Choroid plexus epithelial cell (primary cell): ENCODE data around the gene PKD1.

Experiments used
- DNase-seq: peaks from one replicate; pipeline ENCODE4 v3.0.0-alpha.2; 2010; ENCODE audit warnings: low read depth
- H3K4me3 ChIP-seq: 2 replicates; pipeline ENCODE4 v1.5.1; 2011; ENCODE audit warnings: low read depth, mild to moderate bottlenecking, control low read depth, low read length, moderate library complexity
- CTCF ChIP-seq: conservative IDR thresholded peaks from 2 replicates; pipeline ENCODE4 v1.5.1; 2011; ENCODE audit warnings: low read depth, mild to moderate bottlenecking, control low read depth, inconsistent platforms, low read length, moderate library complexity

Gene PKD1

GRCh38 chr16:2056077-2056476, 79.6 kb downstream of the PKD1 start:
- TF ChIP-seq CTCF, result peak; percentile 46
- peak; percentile 41 for DNase-seq
- no peak overlapping the region for H3K4me3 ChIP-seq

DNA sequence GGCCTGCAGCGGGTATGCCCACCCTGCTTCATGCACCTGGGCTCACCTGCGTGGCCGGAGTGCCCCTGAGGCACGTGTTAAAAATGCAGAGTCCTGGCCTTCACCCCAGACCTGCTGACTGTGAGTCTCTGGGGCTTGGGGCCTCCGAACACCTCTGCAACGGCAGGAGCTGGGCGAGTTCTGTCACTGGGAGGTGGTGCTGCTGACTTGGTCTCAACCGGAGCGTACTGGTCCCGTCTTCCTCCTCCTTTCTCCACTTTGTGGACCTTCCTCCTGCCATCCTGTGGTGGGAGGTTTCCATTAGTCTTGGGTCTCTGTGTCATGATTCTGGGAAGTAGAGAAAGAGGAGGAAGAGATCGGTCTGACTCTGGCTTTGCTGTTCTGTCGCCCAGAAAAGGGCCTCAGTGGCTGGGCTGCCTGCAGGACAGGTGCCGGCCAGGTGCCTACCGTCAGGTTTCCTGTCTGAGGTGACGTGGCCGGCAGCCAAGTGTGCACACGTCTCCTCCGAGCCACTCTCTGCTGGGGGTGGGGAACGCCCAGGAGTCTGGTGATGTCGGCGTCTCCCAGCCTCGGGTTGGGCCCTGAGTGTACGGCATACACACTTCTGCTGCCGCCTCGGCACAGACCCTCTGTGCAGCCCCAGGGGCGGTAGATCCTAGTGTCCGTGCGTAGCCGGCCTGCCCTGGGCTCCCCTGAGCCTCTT, 81.0 kb downstream of the PKD1 start:
- TF ChIP-seq CTCF, result no peak

GRCh38 chr16:2053897-2054296, 81.8 kb downstream of the PKD1 start:
- H3K4me3 ChIP-seq, result no peak overlapping the region
- TF ChIP-seq CTCF, result no peak
- DNase-seq, result peak; percentile 73

More for the DNA sequence above, 81.0 kb downstream of the PKD1 start:
- DNase-seq, result no peak
- no peak overlapping the region for H3K4me3 ChIP-seq

DNA sequence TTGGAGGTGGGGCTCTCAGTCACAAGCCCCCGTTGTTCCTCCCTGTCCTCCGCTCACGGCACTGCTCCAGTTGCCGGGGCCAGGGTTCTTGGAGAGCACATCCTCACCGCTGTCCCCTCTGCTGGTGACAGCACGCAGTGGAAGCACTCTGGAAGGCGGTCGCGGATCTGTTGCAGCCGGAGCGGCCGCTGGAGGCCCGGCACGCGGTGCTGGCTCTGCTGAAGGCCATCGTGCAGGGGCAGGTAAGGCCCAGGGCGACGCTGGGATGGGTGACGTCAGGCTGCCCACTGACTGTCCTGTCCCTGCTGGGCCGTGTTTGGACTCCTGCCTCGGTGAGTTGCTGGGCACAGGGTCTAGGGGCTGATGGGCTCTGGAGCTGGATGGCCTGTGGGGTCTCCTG, 82.5 kb downstream of the PKD1 start:
- H3K4me3 ChIP-seq, result no peak overlapping the region
- no peak for DNase-seq
- TF ChIP-seq CTCF, result no peak

- DNase-seq, result no peak
- no peak for TF ChIP-seq CTCF
- peak overlapping the region; percentile 80 for H3K4me3 ChIP-seq
Observed at GRCh38 chr16:2048116-2048543, 87.6 kb downstream of the PKD1 start.

- H3K4me3 ChIP-seq, result peak within 1 kb of the TSS; percentile 80
- TF ChIP-seq CTCF, result peak; percentile 51
- DNase-seq, result peak; percentile 97
Observed at GRCh38 chr16:2047330-2048115, 88.2 kb downstream of the PKD1 start, which contains the start of the genes NTHL1 and TSC2. NTHL1 (minus strand) TSS chr16:2047834; CDS start chr16:2047823, 11 bp downstream. TSC2 (plus strand) TSS chr16:2047985; CDS start chr16:2048616, 631 bp downstream.

DNA sequence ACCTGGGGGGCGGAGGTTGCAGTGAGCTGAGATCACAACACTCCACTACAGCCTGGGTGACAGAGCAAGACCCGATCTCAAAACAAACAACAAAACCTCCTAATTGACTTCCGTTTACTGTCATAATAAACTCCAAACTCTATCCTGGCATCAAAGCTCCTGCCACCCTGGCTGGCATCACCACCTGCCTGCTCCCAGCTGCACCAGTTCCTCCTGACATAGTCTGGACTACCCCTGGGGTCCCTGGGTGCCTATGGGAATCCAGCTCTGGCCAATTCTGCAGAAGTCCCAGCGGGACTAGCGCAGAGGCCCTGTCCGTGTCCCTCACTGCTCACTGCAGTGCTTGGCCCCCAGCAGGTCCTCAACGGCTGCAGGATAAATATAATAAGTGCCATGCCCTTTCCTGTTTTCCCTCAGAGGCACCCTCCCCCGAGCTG, 88.8 kb downstream of the PKD1 start:
- DNase-seq, result no peak
- TF ChIP-seq CTCF, result no peak
- H3K4me3 ChIP-seq, result peak overlapping the region; percentile 80
